Astrocyte (in vitro differentiated cells and primary cell): ENCODE results near the gene ULBP2. TPM values are rescaled to one million over a fixed set of nuclear protein-coding genes. Genes with fewer than 3 reads are reported as not detected.
"Not testable (repeated sequence)": the region's sequence is repeated elsewhere in the genome, so short reads cannot be mapped to it uniquely, and the experiment has no call there.

Source experiments
- DNase-seq: peaks from one replicate; pipeline ENCODE4 v3.0.0-alpha.2; 2010; ENCODE audit warnings: low read depth
- FAIRE-seq: peaks from 2 replicates; lab custom pipeline; 2011; peaks lifted over from hg19 to GRCh38; lab: Jason Lieb, UNC
- H2AFZ ChIP-seq: 2 replicates; pipeline ENCODE4 v1.6.0; 2012; ENCODE audit warnings: low read depth, low read length, inconsistent platforms
- H3K27ac ChIP-seq: 2 replicates; pipeline ENCODE4 v1.5.1; 2011; ENCODE audit warnings: low read depth, low read length, inconsistent platforms
- H3K27me3 ChIP-seq: 2 replicates; pipeline ENCODE4 v1.6.0; 2011; ENCODE audit warnings: low read length, inconsistent platforms; ENCODE audit not compliant: insufficient read depth
- H3K36me3 ChIP-seq: 2 replicates; pipeline ENCODE4 v1.5.1; 2011; ENCODE audit warnings: low read length, inconsistent platforms; ENCODE audit not compliant: insufficient read depth
- H3K4me1 ChIP-seq: 2 replicates; pipeline ENCODE4 v1.5.1; 2011; ENCODE audit warnings: low read length, inconsistent platforms; ENCODE audit not compliant: insufficient read depth
- H3K4me2 ChIP-seq: 2 replicates; pipeline ENCODE4 v1.6.0; 2012; ENCODE audit warnings: low read length, inconsistent platforms
- H3K4me3 ChIP-seq: 2 replicates; pipeline ENCODE4 v1.5.1; 2011; ENCODE audit warnings: low read depth, mild to moderate bottlenecking, low read length, inconsistent platforms; ENCODE audit not compliant: insufficient read depth
- H3K79me2 ChIP-seq: 2 replicates; pipeline ENCODE4 v1.6.0; 2012; ENCODE audit warnings: mild to moderate bottlenecking, low read length, inconsistent platforms; ENCODE audit not compliant: insufficient read depth
- H3K9ac ChIP-seq: 2 replicates; pipeline ENCODE4 v1.6.0; 2012; ENCODE audit warnings: mild to moderate bottlenecking, low read length, inconsistent platforms
- H3K9me3 ChIP-seq: 2 replicates; pipeline ENCODE4 v1.5.1; 2012; ENCODE audit warnings: low read depth, mild to moderate bottlenecking, low read length, inconsistent platforms; ENCODE audit not compliant: insufficient read depth
- H4K20me1 ChIP-seq: 2 replicates; pipeline ENCODE4 v1.6.0; 2012; ENCODE audit warnings: low read length, inconsistent platforms; ENCODE audit not compliant: insufficient read depth
- H3K27ac Mint-ChIP-seq: one replicate; pipeline ENCODE4 v1.8.0; 2021; ENCODE audit warnings: mild to moderate bottlenecking, mixed read lengths; ENCODE audit not compliant: unreplicated experiment
- H3K27me3 Mint-ChIP-seq: one replicate; pipeline ENCODE4 v1.8.0; 2021; ENCODE audit warnings: low read depth, mixed read lengths; ENCODE audit not compliant: unreplicated experiment
- H3K36me3 Mint-ChIP-seq: one replicate; pipeline ENCODE4 v1.8.0; 2021; ENCODE audit warnings: low read depth, mixed read lengths; ENCODE audit not compliant: unreplicated experiment
- H3K4me1 Mint-ChIP-seq: one replicate; pipeline ENCODE4 v1.8.0; 2021; ENCODE audit warnings: low read depth, mixed read lengths; ENCODE audit not compliant: unreplicated experiment
- H3K4me3 Mint-ChIP-seq: one replicate; pipeline ENCODE4 v1.8.0; 2021; ENCODE audit warnings: mild to moderate bottlenecking, moderate library complexity, mixed read lengths; ENCODE audit not compliant: unreplicated experiment
- H3K9me3 Mint-ChIP-seq: one replicate; pipeline ENCODE4 v1.8.0; 2021; ENCODE audit warnings: mild to moderate bottlenecking, mixed read lengths; ENCODE audit not compliant: unreplicated experiment
- CTCF ChIP-seq: IDR thresholded peaks from 2 replicates; pipeline ENCODE4 v1.5.1; 2011; ENCODE audit warnings: low read depth, mild to moderate bottlenecking, inconsistent platforms, low read length, moderate library complexity; ENCODE audit not compliant: insufficient read depth
- EZH2 ChIP-seq: IDR thresholded peaks from 2 replicates; pipeline ENCODE4 v1.6.1; 2012; ENCODE audit warnings: mild to moderate bottlenecking, low read length, inconsistent platforms; ENCODE audit not compliant: insufficient read depth
- total RNA-seq: library from RNA; stranded (reverse); gene quantifications from 2 replicates; pipeline ENCODE4 v1.2.1, GENCODE V29; 2021

Gene ULBP2
- total RNA-seq, 1 donor from 2014 or later = 7.3 TPM

- peaks cover 6% of the 10 kb centered on the region for H3K4me1 Mint-ChIP-seq
- Histone ChIP-seq H2AFZ (no peak overlapping the region), H3K27ac (no peak overlapping the region), H3K36me3 (no peaks in the 10 kb centered on the region), H3K4me3 (no peak overlapping the region), H3K9me3 (no peaks in the 10 kb centered on the region), H3K79me2 (no peaks in the 10 kb centered on the region), H3K4me1 (peaks cover 10% of the 10 kb centered on the region), H3K27me3 (peaks cover 78% of the 10 kb centered on the region), H3K9ac (no peak overlapping the region), H4K20me1 (peaks cover 4% of the 10 kb centered on the region), H3K4me2 (no peak overlapping the region)
- H3K4me3 Mint-ChIP-seq = no peak overlapping the region
- FAIRE-seq (no peak), DNase-seq (no peak)
- no peak for TF ChIP-seq CTCF
- no peak for TF ChIP-seq EZH2
- peaks cover 85% of the 10 kb centered on the region for H3K27me3 Mint-ChIP-seq
- H3K27ac Mint-ChIP-seq = no peak overlapping the region
- H3K36me3 Mint-ChIP-seq = no peaks in the 10 kb centered on the region
- H3K9me3 Mint-ChIP-seq = peaks cover 4% of the 10 kb centered on the region
Measured at GRCh38 chr6:149935668-149936067, 6.1 kb upstream of the ULBP2 start.

- no peak overlapping the region for H3K4me2 ChIP-seq
- no peak overlapping the region for H3K27ac ChIP-seq
- Mint-ChIP-seq H3K27me3 (peaks cover 84% of the 10 kb centered on the region), H3K4me3 (no peak overlapping the region), H3K27ac (no peak overlapping the region), H3K4me1 (peaks cover 6% of the 10 kb centered on the region), H3K36me3 (no peaks in the 10 kb centered on the region), H3K9me3 (peaks cover 4% of the 10 kb centered on the region)
- H3K79me2 ChIP-seq = no peaks in the 10 kb centered on the region
- H3K36me3 ChIP-seq = no peaks in the 10 kb centered on the region
- H3K27me3 ChIP-seq = peaks cover 76% of the 10 kb centered on the region
- DNase-seq = no peak
- no peak overlapping the region for H2AFZ ChIP-seq
- peaks cover 10% of the 10 kb centered on the region for H3K4me1 ChIP-seq
- H3K9me3 ChIP-seq = no peaks in the 10 kb centered on the region
- FAIRE-seq = no peak
- TF ChIP-seq EZH2 (no peak), CTCF (no peak)
- peaks cover 4% of the 10 kb centered on the region for H4K20me1 ChIP-seq
- H3K4me3 ChIP-seq = no peak overlapping the region
- H3K9ac ChIP-seq = no peak overlapping the region
Measured at GRCh38 chr6:149936743-149937142, 5.1 kb upstream of the ULBP2 start.

GRCh38 chr6:149938013-149938570, 3.7 kb upstream of the ULBP2 start:
- H3K27ac ChIP-seq, H3K9me3 ChIP-seq, H3K36me3 Mint-ChIP-seq, H3K36me3 ChIP-seq, H3K4me1 Mint-ChIP-seq, H3K79me2 ChIP-seq, H3K4me3 Mint-ChIP-seq, DNase-seq, H4K20me1 ChIP-seq, H3K4me1 ChIP-seq, H3K9me3 Mint-ChIP-seq, H3K27ac Mint-ChIP-seq: not testable (repeated sequence)
- peak overlapping the region; percentile 74 for H2AFZ ChIP-seq
- peak; percentile 56 for FAIRE-seq
- H3K4me3 ChIP-seq = peak overlapping the region; percentile 53
- H3K4me2 ChIP-seq = peak overlapping the region; percentile 90
- peaks cover 83% of the 10 kb centered on the region for H3K27me3 Mint-ChIP-seq
- peaks cover 69% of the 10 kb centered on the region for H3K27me3 ChIP-seq
- peak overlapping the region; percentile 51 for H3K9ac ChIP-seq
